GM19455 (cell line): Measurements from ENCODE around the gene PIP4K2A.
A peak's percentile ranks its signal among the peaks of the same experiment; 100 is the strongest.
"Not testable (repeated sequence)": the region's sequence is repeated elsewhere in the genome, so short reads cannot be mapped to it uniquely, and the experiment has no call there.

Source experiments
- ATAC-seq: cut with Tn5 transposase; IDR thresholded peaks from one replicate; pipeline ENCODE4 v1.9.1; 2021; ENCODE audit not compliant: unreplicated experiment

Gene PIP4K2A

GRCh38 chr10:22719406-22720042 lies 5.1 kb upstream of the PIP4K2A start:
- no peak for ATAC-seq

- ATAC-seq, result not testable (repeated sequence)
Observed at GRCh38 chr10:22718659-22719058, 4.3 kb upstream of the PIP4K2A start.

- no peak for ATAC-seq
Observed at GRCh38 chr10:22717728-22718127, 3.4 kb upstream of the PIP4K2A start.

- ATAC-seq, result no peak
Observed at GRCh38 chr10:22716943-22717342, 2.6 kb upstream of the PIP4K2A start.

- no peak for ATAC-seq
Observed at GRCh38 chr10:22715290-22715625, 880 bp upstream of the PIP4K2A start.

- peak; percentile 39 for ATAC-seq
Observed at GRCh38 chr10:22713853-22714478, 412 bp downstream of the PIP4K2A start.

- peak; percentile 23 for ATAC-seq
Observed at GRCh38 chr10:22712956-22713852, 1.2 kb downstream of the PIP4K2A start.

- no peak for ATAC-seq
Observed at GRCh38 chr10:22712211-22712955, 2.0 kb downstream of the PIP4K2A start.

GRCh38 chr10:22711373-22711772 lies 3.0 kb downstream of the PIP4K2A start:
- no peak for ATAC-seq

GRCh38 chr10:22710139-22710745 lies 4.1 kb downstream of the PIP4K2A start:
- no peak for ATAC-seq

- no peak for ATAC-seq
Observed at GRCh38 chr10:22708772-22709171, 5.6 kb downstream of the PIP4K2A start.

- no peak for ATAC-seq
Observed at GRCh38 chr10:22705527-22705926, 8.9 kb downstream of the PIP4K2A start.

- peak; percentile 34 for ATAC-seq
Observed at GRCh38 chr10:22704942-22705341, 9.4 kb downstream of the PIP4K2A start.

GRCh38 chr10:22704471-22704911 lies 9.9 kb downstream of the PIP4K2A start:
- ATAC-seq, result peak; percentile 47

GRCh38 chr10:22702348-22702747 lies 12.0 kb downstream of the PIP4K2A start:
- ATAC-seq, result no peak

- no peak for ATAC-seq
Observed at GRCh38 chr10:22701132-22701826, 13.1 kb downstream of the PIP4K2A start.

- peak; percentile 46 for ATAC-seq
Observed at GRCh38 chr10:22700489-22700888, 13.9 kb downstream of the PIP4K2A start.

GRCh38 chr10:22699976-22700375 lies 14.4 kb downstream of the PIP4K2A start:
- no peak for ATAC-seq

- ATAC-seq, result no peak
Observed at GRCh38 chr10:22698941-22699440, 15.4 kb downstream of the PIP4K2A start.

GRCh38 chr10:22697800-22698199 lies 16.6 kb downstream of the PIP4K2A start:
- ATAC-seq, result no peak
